EL (cell line): ENCODE results near the gene CDX2.
A peak's percentile ranks its signal among the peaks of the same experiment; 100 is the strongest.
"Not testable (repeated sequence)": the region's sequence is repeated elsewhere in the genome, so short reads cannot be mapped to it uniquely, and the experiment has no call there.

Experiments used
- DNase-seq: peaks from one replicate; pipeline ENCODE4 v3.0.0-alpha.2; 2016

The CDX2 gene

GRCh38 chr13:27969082-27969865 is at the start of gene CDX2:
Gene CDX2 (minus strand): TSS chr13:27969315. CDS start chr13:27969006, 309 bp downstream.
- no peak for DNase-seq

DNA sequence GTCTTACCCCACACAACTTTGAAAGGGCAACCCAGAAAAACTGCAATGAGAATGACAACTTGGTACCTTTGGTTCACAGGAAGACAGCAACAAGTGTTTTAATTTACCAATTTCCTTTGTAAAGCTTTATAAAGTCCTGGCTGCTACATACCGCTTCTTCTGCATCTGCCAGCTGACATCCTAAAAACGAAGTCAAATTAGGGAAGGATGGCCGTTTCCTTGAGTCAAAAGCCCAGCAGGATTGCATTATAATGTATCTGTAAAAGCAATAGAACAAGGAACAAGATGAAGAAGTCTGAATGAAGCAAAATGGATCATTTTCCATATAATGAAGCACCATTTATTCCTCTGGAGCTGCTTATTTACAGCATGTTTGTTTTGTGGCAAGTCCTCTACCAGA is 45.2 kb upstream of the CDX2 start:
- DNase-seq, result no peak

DNA sequence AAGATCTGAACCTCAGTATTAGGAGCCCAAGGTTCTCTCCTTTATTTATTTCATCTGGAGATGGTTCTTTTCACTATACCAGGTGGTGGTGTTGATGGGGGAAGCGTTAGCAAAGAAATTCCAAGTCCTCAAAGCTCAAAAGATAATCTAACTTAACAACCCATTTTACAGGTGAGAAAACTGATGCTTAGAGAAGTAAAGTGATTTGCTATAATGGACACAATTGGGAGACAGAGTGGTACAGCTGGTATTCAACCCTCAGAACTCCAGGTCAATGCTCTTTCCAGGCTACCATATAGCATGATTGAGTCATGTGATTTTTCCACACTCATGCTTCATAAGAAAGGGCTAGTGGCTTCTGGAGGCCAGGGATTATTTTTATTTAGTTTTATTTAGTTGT is 44.4 kb upstream of the CDX2 start:
- no peak for DNase-seq

- DNase-seq, result no peak
Measured at GRCh38 chr13:28012896-28013295, 43.8 kb upstream of the CDX2 start.

- no peak for DNase-seq
Measured at GRCh38 chr13:28012383-28012782, 43.3 kb upstream of the CDX2 start.

DNA sequence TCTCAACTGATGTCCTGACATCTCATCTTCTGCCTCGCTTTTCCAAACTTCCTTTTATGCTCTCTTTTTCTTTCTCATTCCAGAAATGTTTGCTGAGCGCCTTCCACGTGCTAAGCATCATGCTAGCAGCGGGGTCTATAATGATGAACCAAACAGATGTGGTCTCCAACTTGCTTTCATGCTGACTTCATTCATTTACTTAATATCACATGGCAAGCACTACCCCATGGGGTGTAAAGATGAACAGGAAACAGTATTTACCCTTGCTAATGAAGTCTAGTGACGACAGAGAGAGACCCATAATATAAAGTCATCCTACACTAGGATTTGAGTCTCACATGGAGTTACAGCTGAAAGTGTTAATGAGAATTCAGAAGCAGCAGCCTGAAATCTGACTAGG is 40.9 kb upstream of the CDX2 start:
- no peak for DNase-seq

DNA sequence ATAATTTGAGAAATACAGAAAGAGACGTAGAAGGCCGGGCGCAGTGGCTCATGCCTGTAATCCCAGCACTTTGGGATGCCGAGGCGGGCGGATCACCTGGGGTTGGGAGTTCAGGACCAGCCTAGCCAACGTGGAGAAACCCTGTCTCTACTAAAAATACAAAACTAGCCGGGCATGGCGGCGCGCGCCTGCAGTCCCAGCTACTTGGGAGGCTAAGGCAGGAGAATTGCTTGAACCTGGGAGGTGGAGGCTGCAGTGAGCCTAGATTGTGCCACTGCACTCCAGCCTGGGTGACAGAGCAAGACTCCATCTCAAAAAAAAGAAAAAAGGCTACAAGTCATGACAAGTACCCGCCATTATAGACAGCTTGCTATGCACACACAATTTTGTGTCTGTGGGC is 35.9 kb upstream of the CDX2 start:
- DNase-seq, result not testable (repeated sequence)

- DNase-seq, result no peak
Measured at GRCh38 chr13:28002886-28003698, 34.0 kb upstream of the CDX2 start.

DNA sequence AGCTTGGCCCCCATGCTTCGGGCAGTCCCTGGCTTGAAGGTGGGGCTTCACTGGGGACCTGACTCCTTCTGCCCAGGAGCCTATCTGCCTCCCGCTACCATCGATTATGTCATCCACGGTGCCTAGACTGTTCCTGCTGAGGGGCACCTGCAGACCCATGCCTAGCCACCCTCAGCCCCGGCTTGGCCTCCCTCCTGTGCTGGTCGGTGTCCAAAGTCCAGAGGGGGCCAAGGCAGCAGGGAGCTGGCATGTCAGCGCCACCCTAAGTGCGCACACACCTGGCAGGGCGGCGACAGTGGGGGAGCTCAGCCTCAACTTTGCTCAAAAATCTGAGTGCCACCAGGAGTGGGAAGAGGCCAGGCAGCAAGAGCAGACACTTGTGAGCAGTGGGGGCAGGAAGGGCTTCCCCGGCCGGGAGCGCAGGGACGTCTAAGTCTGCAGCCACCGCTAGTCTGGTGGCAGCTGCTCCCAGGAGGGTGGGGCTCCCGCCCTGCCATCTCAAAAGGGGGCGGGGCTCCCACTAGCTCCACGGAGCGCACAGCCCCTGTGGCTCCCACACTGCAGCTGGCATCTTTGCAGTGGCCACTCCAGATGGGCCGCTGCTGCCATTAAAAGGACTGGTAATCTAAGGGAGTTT is 32.8 kb upstream of the CDX2 start:
- DNase-seq, result no peak

DNA sequence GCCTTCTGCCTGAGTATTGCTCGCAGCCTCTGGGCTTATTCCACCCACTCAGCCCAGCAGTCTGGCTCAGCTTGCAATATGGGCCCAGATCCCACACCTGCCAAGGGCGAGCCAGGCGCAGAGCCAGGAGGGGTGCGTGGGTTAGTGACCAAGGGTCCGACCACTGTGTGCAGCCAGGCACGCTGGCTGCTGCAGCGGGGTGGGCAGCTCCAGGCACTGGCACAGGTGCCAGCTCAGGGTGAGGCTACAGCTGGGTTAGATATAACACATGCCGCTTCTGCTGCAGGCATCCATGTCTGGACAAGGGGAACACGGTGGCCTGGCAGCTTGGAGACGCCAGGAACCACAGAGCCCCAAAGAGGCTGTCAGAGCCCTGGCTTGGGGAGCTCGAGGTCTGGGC is 31.9 kb upstream of the CDX2 start:
- no peak for DNase-seq

GRCh38 chr13:28000567-28000966 is 31.5 kb upstream of the CDX2 start:
- no peak for DNase-seq

DNA sequence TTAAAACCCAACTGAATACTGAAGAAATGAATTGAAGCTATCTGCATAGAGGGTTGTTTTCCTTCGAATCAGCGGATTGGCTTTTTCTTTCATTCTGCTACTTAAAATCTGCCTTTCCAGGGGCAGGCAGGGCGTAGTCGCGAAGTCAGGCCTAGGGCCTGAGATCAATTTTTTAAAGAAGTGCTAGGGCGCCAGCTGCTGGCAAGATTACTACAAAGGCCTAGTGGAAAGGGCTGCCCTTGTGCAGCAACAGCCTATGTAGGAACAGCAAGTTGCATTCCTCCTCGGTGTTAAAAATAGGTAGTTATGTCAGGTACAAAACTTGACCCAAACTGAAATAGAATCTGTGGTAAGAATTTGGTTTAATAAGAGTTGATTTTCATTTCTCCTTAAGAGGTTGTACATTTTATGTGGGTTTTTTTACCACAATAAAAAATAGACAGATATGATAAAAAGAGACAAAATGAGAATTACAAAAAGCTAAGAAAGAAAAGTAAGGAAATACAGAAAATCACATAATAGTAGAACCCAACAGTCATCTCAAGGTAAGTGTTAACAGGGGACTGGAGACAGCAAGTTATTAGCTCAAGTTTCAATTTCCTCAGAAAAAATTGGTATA is 28.9 kb upstream of the CDX2 start:
- DNase-seq, result peak; percentile 32

DNA sequence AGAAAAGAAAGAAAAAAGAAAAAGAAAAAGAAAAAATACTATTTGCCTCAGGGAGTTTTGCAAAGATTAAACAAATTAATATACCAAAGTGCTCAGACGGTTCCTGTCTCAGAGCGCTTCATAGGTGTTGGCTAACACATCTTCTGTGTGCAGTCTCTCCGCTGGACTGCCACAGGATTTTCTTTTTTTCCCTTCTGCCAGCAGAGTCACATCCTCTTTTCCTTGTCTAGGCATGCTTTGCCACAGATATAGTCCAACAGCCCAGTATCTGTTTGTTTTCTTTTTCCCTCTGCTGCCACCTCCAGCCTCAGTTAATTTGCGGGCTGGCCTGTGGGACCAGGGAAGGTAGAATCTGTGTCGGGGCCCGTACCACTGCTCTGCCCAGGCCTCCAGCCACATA is 22.8 kb upstream of the CDX2 start:
- no peak for DNase-seq

GRCh38 chr13:27988520-27988919 is 19.4 kb upstream of the CDX2 start, which contains the start of gene URAD:
Gene URAD (minus strand): TSS chr13:27988693. CDS start chr13:27988637, 56 bp downstream.
- no peak for DNase-seq

DNA sequence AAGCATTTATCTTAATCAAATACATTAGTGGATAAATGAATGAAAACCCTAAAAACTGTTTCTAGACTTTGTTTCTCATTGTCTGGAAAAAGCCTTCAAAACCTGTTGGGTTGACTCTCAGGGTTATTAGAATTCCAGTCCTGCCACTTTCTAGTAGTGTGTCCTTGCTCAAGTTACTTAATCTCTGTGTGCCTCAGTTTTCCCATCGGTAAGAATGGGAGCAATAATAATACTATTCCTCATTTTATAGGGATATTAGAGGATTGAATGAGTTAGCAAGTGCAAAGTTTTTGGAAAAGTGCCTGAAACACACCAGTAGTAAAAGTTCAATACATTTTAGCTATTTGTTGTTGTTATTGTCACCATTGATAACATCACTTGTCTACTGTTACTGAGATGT is 16.5 kb upstream of the CDX2 start:
- no peak for DNase-seq

- DNase-seq, result no peak
Measured at GRCh38 chr13:27982361-27982760, 13.2 kb upstream of the CDX2 start.

GRCh38 chr13:27981006-27981708 is 12.0 kb upstream of the CDX2 start:
- no peak for DNase-seq

DNA sequence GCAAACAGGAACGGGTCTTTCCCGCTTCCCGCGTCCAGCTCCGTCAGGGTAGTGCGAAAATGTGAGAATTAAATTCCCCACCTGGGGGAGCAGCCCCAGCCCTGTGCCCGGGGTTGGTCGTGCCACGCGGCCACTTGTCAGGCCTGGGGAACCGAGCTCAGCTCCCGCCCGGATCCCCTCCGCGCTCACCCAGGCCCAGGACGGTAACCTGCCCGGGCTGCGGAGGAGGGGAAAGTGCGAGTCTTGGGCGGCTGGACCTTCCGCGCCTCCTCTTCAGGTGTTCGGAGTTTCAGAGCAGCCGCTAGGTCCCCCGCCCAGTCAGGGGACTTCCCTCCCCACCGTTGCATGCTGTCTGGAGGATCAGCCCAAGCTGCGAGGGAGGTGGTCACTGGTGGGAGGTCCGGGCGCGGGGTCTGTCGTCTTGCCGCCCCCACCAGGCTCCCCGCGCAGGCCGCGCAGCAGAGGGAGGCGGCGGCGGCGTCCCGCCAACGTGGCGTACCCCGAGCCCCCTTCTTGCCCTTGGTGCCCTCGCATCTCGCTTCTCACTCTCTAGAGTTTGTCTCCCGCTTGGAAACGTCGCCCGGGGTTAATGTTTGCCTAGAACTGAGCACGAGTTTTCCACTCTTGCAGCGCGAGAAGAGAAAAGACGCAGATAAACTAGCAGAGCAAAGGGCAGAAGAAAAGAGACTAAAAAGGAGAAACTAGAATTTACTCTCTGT is 11.3 kb upstream of the CDX2 start:
- no peak for DNase-seq

DNA sequence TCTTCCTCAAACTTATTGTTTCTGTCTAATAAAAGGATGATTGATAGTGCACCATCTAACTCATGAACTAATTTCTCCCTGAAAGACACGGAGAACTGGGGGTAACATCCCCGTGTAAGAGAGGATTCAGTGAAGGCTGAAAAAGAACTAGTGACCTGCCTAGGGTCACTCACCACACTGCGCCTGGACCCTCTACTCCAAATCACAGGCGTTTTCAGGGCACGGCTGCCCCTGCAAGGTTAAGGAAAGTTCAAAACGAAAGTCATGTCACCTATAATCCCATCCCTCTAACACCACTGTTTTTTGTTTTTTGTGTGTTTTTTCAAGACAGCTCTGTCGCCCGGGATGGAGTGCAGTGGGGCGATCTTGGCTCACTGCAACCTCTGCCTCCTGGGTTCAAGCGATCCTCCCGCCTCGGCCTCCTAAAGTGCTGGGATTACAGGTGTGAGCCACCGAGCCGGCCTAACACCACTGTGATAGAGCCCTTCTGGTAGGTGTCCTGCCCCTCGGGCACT is 10.7 kb upstream of the CDX2 start:
- no peak for DNase-seq

DNA sequence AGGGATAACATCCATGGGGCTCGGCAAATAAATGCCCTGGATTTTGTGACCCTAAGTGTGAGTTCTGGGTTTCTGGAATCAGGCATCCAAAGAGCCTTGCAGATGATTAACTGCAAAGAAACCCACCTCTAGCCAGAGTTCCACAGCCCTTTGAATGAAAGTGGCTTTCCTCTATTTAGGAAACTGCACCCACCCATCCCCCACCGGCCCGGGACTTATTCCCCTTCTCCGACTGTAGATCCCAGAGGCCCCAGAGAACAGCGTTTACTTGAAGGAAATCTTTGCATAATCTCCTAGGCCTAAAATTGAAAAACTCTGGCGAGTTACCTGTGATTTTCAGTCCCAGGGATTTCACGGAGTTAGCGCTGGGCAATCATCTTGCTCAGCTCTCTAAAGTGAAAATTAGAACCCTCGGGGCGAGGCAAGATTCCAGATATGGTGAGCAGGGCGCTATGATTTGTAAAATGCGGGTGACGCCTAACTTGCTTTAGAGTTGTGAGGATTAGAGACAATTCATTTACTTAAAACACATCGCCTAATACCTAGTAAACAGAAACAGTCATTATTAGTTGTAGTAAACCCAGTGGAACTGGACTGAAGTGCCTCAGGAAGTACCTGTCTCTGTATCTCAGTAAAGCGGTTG is 10.0 kb upstream of the CDX2 start:
- DNase-seq, result no peak

DNA sequence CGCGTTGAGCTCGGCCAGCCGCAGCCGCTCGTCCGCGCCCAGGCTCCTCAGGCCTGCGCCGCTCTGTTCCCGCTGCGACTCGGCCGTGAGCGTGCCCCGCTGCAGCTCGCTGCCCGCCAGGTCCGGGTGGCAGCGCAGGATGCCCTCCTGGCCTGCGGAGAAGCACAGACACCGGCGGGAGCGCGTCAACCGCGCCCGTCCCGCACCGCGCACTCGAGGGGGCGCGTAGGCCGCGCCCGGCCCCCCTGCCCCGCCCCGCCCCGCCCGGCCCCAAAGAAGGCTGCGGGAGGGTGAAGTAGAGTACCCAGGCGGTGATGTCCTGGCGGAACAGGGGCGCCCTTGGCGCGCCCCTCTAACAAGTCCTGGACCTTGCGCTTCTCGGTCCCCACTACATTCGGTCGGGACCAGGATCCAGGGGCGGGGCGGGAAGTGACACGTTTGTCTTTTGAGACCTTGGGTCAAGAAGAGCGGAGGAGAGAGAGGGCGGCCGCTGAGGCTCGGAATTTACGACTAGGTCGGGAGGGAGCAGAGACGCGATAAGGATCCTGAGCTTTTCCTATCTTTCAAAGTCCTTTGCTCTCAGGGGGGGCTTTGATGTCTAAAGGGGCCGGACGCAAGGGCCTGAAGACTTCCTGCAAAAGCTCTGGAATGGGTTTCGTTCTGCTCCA is 9.3 kb upstream of the CDX2 start:
- DNase-seq, result no peak
